ENCODE measurements around the gene PAFAH2. TPM values are rescaled to one million over a fixed set of nuclear protein-coding genes. Genes with fewer than 3 reads are reported as not detected.

PAFAH2 gene
- total RNA-seq, 1 experiment from 2014 or later, result 9.8 TPM

Small RNA genes within 50 kb of the gene (small RNA-seq; reads per million reads assigned to genes)
- 0 reads per million in 2 experiments for gene RF00283
- gene RF00492, result 0 reads per million in 2 experiments
- 0 reads per million in 2 experiments for gene RNU6-110P

Other genes with a start within 250 kb of the PAFAH2 start
- gene SELENON, start 197.9 kb downstream of the PAFAH2 start, total RNA-seq (2014; rRNA removed; shearing (Covaris generic)), result 29.3 and 32.3 TPM in 2 replicates
- 26.2 and 27.2 TPM in 2 replicates for gene MTFR1L, start 178.1 kb downstream of the PAFAH2 start, total RNA-seq (2014; rRNA removed; shearing (Covaris generic))
- gene AUNIP, start 138.6 kb downstream of the PAFAH2 start, total RNA-seq (2014; rRNA removed; shearing (Covaris generic)), result 7.8 and 8.8 TPM in 2 replicates
- gene PAQR7, start 122.4 kb downstream of the PAFAH2 start, total RNA-seq (2014; rRNA removed; shearing (Covaris generic)), result 4.3 and 4.5 TPM in 2 replicates
- 75.9 and 97.0 TPM in 2 replicates for gene STMN1, start 91.6 kb downstream of the PAFAH2 start, total RNA-seq (2014; rRNA removed; shearing (Covaris generic))
- gene EXTL1, start 23.7 kb upstream of the PAFAH2 start, total RNA-seq (2014; rRNA removed; shearing (Covaris generic)), result 0.05 TPM in 1 of 2 replicates, not detected in the other
- gene SLC30A2, start 48.1 kb upstream of the PAFAH2 start, total RNA-seq (2014; rRNA removed; shearing (Covaris generic)), result not detected in 2 replicates
- gene TRIM63, start 69.6 kb upstream of the PAFAH2 start, total RNA-seq (2014; rRNA removed; shearing (Covaris generic)), result not detected in 2 replicates
- 7.6 and 7.9 TPM in 2 replicates for gene PDIK1L, start 113.8 kb upstream of the PAFAH2 start, total RNA-seq (2014; rRNA removed; shearing (Covaris generic))
- gene FAM110D, start 161.0 kb upstream of the PAFAH2 start, total RNA-seq (2014; rRNA removed; shearing (Covaris generic)), result not detected in 2 replicates
- gene C1orf232, start 170.9 kb upstream of the PAFAH2 start, total RNA-seq (2014; rRNA removed; shearing (Covaris generic)), result not detected in 2 replicates
- 39.1 and 50.8 TPM in 2 replicates for gene ZNF593, start 171.8 kb upstream of the PAFAH2 start, total RNA-seq (2014; rRNA removed; shearing (Covaris generic))
- not detected in 2 replicates for gene ZNF593OS, start 173.8 kb upstream of the PAFAH2 start, total RNA-seq (2014; rRNA removed; shearing (Covaris generic))
- gene CNKSR1, start 179.4 kb upstream of the PAFAH2 start, total RNA-seq (2014; rRNA removed; shearing (Covaris generic)), result 0.52 and 0.92 TPM in 2 replicates
- gene CATSPER4, start 192.5 kb upstream of the PAFAH2 start, total RNA-seq (2014; rRNA removed; shearing (Covaris generic)), result not detected in 2 replicates
- gene CEP85, start 236.1 kb upstream of the PAFAH2 start, total RNA-seq (2014; rRNA removed; shearing (Covaris generic)), result 32.3 and 36.8 TPM in 2 replicates